ENCODE measurements around the gene MYH3.

The MYH3 gene

DNA sequence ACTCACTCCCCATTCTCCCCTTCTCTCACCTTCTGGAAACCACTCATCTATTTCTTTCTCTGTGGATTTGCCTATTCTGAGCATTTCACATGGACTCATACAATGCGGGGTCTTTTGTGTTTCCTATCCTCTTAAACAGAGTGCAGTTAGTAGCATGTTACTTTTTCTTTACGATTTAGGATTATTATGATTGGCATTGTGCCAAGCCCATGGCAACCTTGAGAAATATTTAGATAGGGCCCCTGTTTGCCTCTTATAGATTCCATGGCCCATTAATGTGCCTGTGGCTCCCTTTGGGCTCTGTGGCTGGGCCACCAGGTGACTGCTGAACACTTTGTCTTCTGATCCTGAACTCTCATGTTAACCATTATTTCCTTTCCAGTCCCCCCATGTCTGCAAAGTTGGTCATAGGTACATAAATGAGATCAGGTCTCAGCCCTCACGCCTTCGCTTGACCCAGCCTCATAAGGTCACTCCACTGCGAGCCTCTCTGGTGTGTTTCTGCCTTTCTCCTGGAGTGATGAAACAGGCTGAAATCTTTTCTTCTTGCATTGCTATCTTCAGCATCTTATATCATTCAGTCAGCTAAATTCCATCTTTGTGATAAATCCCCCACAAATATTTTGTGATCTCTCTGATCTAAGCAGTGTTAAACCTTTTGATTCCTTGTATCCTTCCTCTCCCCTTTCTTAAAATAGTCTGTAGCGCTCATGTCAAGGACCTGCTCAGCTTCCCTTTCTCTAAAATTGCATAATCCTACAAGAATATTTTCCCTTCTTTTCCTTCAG is 44.0 kb downstream of the MYH3 start:
- TF ChIP-seq, protein P1, sequence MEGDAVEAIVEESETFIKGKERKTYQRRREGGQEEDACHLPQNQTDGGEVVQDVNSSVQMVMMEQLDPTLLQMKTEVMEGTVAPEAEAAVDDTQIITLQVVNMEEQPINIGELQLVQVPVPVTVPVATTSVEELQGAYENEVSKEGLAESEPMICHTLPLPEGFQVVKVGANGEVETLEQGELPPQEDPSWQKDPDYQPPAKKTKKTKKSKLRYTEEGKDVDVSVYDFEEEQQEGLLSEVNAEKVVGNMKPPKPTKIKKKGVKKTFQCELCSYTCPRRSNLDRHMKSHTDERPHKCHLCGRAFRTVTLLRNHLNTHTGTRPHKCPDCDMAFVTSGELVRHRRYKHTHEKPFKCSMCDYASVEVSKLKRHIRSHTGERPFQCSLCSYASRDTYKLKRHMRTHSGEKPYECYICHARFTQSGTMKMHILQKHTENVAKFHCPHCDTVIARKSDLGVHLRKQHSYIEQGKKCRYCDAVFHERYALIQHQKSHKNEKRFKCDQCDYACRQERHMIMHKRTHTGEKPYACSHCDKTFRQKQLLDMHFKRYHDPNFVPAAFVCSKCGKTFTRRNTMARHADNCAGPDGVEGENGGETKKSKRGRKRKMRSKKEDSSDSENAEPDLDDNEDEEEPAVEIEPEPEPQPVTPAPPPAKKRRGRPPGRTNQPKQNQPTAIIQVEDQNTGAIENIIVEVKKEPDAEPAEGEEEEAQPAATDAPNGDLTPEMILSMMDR (conservative IDR thresholded peaks at IDR 0.05; ENCODE audit: low read depth, low read length), result no peak
- Histone ChIP-seq H2AFZ (ENCODE audit: low read depth) (no peak overlapping the region), H4K20me1 (ENCODE audit: insufficient read depth) (no peaks in the 10 kb centered on the region)

DNA sequence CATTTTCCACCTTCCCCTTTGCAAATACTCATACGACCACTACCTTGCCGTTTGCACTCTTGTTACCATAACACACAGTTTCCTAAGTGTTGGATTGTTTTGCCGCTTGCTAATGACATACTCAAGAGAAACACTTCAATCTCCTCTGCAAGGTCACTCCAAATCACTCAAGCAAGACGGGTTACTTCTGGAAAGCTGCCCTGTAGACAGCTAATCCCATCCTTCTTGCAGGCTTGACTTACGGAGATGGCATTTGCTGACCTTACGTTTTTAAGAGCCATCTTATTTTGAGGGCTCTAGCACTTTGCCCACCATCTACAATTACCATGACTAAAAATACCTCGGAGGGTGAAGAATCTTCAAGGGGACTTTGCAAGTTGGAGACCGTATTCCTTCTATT is 46.2 kb downstream of the MYH3 start:
- no peaks in the 10 kb centered on the region for H3K27me3 ChIP-seq (ENCODE audit: insufficient read depth, low read depth)
- no peaks in the 10 kb centered on the region for H3K36me3 ChIP-seq (ENCODE audit: insufficient read depth)
- no peaks in the 10 kb centered on the region for H3K79me2 ChIP-seq (ENCODE audit: insufficient read depth, low read depth)
- H3K4me1 ChIP-seq (ENCODE audit: low read depth, poor library complexity, severe bottlenecking), result no peaks in the 10 kb centered on the region
- H4K20me1 ChIP-seq (ENCODE audit: insufficient read depth), result no peaks in the 10 kb centered on the region
- TF ChIP-seq, protein P1 (conservative IDR thresholded peaks at IDR 0.05; ENCODE audit: low read depth, low read length), result no peak
- no peak overlapping the region for H3K4me2 ChIP-seq
- no peak overlapping the region for H3K9ac ChIP-seq
- H3K27ac ChIP-seq, result no peak overlapping the region
- H3K4me3 ChIP-seq (IDR thresholded peaks at IDR 0.05; ENCODE audit: insufficient read depth, low read depth, low read length), result no peak overlapping the region
- no peak overlapping the region for H2AFZ ChIP-seq (ENCODE audit: low read depth)

More for the DNA sequence above, 44.0 kb downstream of the MYH3 start:
- no peak overlapping the region for H3K4me3 ChIP-seq (IDR thresholded peaks at IDR 0.05; ENCODE audit: insufficient read depth, low read depth, low read length)
- no peaks in the 10 kb centered on the region for H3K79me2 ChIP-seq (ENCODE audit: insufficient read depth, low read depth)
- H3K27ac ChIP-seq, result no peak overlapping the region
- no peak overlapping the region for H3K9ac ChIP-seq
- H3K4me1 ChIP-seq (ENCODE audit: low read depth, poor library complexity, severe bottlenecking), result no peaks in the 10 kb centered on the region
- H3K36me3 ChIP-seq (ENCODE audit: insufficient read depth), result no peaks in the 10 kb centered on the region
- no peaks in the 10 kb centered on the region for H3K27me3 ChIP-seq (ENCODE audit: insufficient read depth, low read depth)
- no peak overlapping the region for H3K4me2 ChIP-seq

DNA sequence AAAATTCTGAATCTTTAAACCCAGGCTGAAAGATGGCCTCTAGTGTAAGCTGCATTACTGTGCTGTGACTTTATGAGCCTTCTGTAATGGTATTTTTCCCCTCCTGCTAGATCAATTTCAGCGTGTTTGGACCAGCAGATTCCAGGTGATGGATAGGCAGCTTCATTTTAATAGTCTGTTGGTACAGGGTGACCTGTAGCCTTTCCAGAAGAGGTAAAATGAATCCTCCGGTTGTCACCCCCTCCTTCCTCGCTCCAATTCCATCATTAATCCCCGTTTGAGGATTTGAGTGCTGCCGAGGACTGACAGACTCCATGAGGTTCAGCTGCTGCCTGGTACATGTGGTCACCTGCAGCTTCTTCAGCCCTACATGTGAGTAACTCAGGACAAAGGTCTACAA is 48.9 kb downstream of the MYH3 start:
- H3K27ac ChIP-seq, result no peak overlapping the region
- H3K36me3 ChIP-seq (ENCODE audit: insufficient read depth), result no peaks in the 10 kb centered on the region
- no peaks in the 10 kb centered on the region for H3K79me2 ChIP-seq (ENCODE audit: insufficient read depth, low read depth)
- no peak overlapping the region for H3K4me3 ChIP-seq (IDR thresholded peaks at IDR 0.05; ENCODE audit: insufficient read depth, low read depth, low read length)
- H4K20me1 ChIP-seq (ENCODE audit: insufficient read depth), result no peaks in the 10 kb centered on the region
- H2AFZ ChIP-seq (ENCODE audit: low read depth), result no peak overlapping the region
- H3K4me2 ChIP-seq, result no peak overlapping the region
- H3K27me3 ChIP-seq (ENCODE audit: insufficient read depth, low read depth), result no peaks in the 10 kb centered on the region
- H3K9ac ChIP-seq, result no peak overlapping the region
- H3K4me1 ChIP-seq (ENCODE audit: low read depth, poor library complexity, severe bottlenecking), result no peaks in the 10 kb centered on the region
- TF ChIP-seq, protein P1 (conservative IDR thresholded peaks at IDR 0.05; ENCODE audit: low read depth, low read length), result no peak

DNA sequence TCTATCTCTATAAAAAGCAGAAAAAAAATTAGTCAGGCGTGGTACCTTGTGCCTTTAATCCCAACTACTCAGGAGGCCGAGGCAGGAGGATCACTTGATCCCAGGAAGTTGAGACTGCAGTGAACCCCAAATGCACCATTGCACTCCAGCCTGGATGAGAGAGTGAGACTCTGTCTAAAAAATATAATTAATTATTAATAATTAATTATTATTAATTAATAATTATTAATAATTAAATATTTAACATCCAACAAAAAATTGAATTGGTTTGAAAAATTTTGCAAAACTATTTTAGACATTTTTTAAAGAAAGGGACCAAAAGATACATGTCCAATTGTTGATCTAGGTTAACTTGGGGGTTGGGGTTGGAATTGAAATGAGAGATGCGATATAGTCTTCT is 51.0 kb downstream of the MYH3 start:
- Histone ChIP-seq H3K79me2 (ENCODE audit: insufficient read depth, low read depth) (no peaks in the 10 kb centered on the region), H3K4me1 (ENCODE audit: low read depth, poor library complexity, severe bottlenecking) (no peaks in the 10 kb centered on the region), H4K20me1 (ENCODE audit: insufficient read depth) (no peaks in the 10 kb centered on the region), H2AFZ (ENCODE audit: low read depth) (no peak overlapping the region), H3K4me3 (IDR thresholded peaks at IDR 0.05; ENCODE audit: insufficient read depth, low read depth, low read length) (no peak overlapping the region), H3K27me3 (ENCODE audit: insufficient read depth, low read depth) (no peaks in the 10 kb centered on the region), H3K27ac (no peak overlapping the region), H3K4me2 (no peak overlapping the region), H3K36me3 (ENCODE audit: insufficient read depth) (no peaks in the 10 kb centered on the region), H3K9ac (no peak overlapping the region)
- TF ChIP-seq, protein P1 (conservative IDR thresholded peaks at IDR 0.05; ENCODE audit: low read depth, low read length), result no peak

Measured in KMS-11 (cell line).